ENCODE measurements around the gene RP2.

Gene RP2

DNA sequence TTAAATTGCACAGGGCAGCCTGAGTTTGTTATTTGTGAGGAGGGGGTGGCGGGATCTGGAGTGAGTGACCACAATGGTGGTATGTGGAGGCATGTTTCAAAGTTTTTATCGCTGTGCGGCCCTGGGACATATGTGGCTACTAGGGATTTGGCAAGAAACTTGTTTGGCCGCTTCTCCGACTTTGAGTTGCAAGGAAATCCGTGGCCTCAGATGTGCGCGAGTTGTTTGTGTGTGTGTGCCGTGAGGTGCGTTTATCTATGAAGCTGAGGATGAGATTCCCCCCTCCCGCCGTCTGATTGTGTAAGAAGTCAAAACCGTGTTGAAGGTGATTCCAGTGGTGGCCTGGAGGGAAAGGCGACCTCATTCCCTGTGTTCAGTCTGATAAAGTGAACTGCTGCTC, 76.8 kb downstream of the RP2 start:
- TF ChIP-seq, protein P1, sequence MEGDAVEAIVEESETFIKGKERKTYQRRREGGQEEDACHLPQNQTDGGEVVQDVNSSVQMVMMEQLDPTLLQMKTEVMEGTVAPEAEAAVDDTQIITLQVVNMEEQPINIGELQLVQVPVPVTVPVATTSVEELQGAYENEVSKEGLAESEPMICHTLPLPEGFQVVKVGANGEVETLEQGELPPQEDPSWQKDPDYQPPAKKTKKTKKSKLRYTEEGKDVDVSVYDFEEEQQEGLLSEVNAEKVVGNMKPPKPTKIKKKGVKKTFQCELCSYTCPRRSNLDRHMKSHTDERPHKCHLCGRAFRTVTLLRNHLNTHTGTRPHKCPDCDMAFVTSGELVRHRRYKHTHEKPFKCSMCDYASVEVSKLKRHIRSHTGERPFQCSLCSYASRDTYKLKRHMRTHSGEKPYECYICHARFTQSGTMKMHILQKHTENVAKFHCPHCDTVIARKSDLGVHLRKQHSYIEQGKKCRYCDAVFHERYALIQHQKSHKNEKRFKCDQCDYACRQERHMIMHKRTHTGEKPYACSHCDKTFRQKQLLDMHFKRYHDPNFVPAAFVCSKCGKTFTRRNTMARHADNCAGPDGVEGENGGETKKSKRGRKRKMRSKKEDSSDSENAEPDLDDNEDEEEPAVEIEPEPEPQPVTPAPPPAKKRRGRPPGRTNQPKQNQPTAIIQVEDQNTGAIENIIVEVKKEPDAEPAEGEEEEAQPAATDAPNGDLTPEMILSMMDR (IDR thresholded peaks at IDR 0.05; ENCODE audit: low read depth, low read length, missing control alignments): no peak
- DNase-seq (ENCODE audit: low read depth): no peak
- H3K4me3 ChIP-seq (ENCODE audit: low read depth, low read length): peak overlapping the region; percentile 51

DNA sequence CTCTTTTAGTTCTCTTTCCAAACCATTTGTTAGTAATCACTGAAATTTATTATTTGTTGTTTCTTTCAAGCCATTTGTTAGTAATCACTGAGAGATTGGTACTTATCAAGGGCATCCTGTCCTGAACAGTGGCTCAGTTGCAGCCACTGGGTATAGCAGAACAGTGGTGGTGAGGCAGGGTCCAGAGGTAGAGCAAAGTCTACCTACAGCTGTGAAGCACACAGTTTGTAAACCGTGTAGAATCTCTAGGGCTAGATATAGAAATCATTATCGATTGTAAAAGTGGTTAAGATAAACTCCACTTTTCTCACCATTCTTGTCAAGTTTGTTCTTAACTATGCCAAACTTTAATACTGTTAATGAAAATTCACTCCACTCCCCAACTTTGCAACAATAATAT, 79.4 kb downstream of the RP2 start:
- no peak for DNase-seq (ENCODE audit: low read depth)
- TF ChIP-seq, protein P1 (IDR thresholded peaks at IDR 0.05; ENCODE audit: low read depth, low read length, missing control alignments): no peak
- H3K4me3 ChIP-seq (ENCODE audit: low read depth, low read length): no peak overlapping the region

DNA sequence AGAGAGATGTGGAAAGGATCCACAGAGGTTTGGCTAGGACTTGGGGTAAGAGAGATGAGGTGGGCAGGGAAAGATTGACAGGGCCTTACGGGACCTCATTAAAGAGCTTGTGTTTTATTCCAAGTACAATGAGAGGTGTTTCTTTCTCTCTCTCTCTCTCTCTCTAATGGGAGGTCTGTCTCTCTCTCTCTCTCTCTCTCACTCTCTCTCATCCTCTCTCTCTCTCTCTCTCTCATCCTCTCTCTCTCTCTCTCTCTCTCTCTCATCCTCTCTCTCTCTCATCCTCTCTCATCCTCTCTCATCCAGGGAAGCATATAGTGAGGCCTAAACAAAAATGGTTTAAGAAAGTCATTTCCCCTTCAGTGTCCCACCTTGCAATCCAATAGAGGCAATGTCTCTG, 80.8 kb downstream of the RP2 start:
- TF ChIP-seq, protein P1 (IDR thresholded peaks at IDR 0.05; ENCODE audit: low read depth, low read length, missing control alignments): no peak
- no peak overlapping the region for H3K4me3 ChIP-seq (ENCODE audit: low read depth, low read length)
- DNase-seq (ENCODE audit: low read depth): no peak

DNA sequence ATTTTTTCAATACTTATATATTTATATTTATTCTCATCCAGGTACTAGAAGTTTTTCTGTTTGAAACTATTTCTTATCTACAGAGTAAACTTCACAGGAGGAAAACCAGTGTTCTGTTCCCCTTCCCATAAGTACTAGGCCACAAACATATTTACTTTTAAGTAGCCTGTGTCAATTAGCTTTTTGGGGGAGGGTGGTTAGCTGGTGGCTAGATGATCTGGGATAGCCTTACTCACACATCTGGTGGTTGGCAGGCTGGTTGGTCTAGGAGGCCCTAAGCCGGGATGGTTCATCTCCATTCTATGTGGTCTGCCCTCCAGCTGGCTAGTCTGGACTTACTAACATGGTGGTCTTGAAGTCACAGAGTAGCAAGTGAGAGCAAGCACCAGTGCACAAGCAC, 81.6 kb downstream of the RP2 start:
- H3K4me3 ChIP-seq (ENCODE audit: low read depth, low read length): no peak overlapping the region
- TF ChIP-seq, protein P1 (IDR thresholded peaks at IDR 0.05; ENCODE audit: low read depth, low read length, missing control alignments): no peak
- no peak for DNase-seq (ENCODE audit: low read depth)

DNA sequence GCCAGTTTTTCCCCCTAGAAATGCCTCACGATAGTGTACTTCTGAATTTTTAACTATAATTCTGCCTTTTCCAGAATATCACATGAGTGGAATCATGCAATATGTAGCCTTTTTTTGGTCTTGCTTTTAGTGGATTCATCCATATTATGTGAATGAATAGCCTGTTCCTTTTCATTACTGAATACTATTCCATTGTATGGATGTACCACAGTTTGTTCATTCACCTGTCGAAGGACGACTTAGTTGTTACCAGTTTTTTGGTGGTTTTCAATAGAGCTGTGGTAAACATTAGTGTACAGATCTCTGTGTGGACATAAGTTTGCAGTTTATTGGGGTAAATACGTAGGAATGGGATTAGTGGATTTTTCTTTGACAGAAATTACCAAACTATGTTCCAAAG, 83.4 kb downstream of the RP2 start:
- no peak overlapping the region for H3K4me3 ChIP-seq (ENCODE audit: low read depth, low read length)
- TF ChIP-seq, protein P1 (IDR thresholded peaks at IDR 0.05; ENCODE audit: low read depth, low read length, missing control alignments): no peak
- DNase-seq (ENCODE audit: low read depth): no peak

DNA sequence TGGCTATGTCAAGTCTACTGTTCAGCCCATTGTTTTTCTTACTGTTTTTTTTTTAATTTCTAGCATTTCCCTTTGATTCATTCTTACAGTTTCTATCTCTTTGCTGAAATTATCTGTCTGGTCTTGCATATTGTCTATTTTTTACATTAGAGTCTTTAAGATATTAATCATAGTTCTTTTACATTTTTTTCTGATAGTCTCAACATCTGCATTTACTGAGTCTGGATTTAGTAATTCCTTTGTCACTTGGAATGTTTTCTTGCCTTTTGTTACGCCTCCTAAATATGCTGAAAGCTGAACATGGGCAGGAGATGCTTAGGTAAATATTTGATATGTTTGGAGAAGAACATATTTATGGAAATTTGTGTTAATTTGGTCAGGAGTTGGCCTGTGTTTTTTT, 85.8 kb downstream of the RP2 start:
- DNase-seq (ENCODE audit: low read depth): no peak
- H3K4me3 ChIP-seq (ENCODE audit: low read depth, low read length): no peak overlapping the region
- TF ChIP-seq, protein P1 (IDR thresholded peaks at IDR 0.05; ENCODE audit: low read depth, low read length, missing control alignments): no peak

DNA sequence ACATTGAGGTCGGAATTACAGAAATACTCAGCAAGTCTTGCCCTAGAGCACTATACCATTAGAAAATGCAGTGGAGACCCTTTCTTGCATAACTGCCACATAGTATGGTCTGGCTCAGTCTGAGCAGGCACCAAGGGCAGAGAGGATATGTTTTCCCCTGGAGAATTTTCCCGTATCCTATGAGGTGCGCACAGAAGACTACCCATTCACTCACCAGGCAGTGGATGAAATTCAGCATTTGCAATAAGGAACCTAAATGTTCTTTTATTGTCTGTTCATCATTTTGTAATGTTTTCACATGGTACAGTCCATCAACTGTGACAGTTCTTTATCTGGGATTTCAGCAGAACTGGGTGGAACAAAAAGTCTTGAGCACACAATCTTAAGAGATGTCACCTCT, 90.9 kb downstream of the RP2 start:
- TF ChIP-seq, protein P1 (IDR thresholded peaks at IDR 0.05; ENCODE audit: low read depth, low read length, missing control alignments): no peak
- DNase-seq (ENCODE audit: low read depth): no peak
- no peak overlapping the region for H3K4me3 ChIP-seq (ENCODE audit: low read depth, low read length)
